Chondrocyte (in vitro differentiated cells): ENCODE measurements around the gene TES. TPM values are rescaled to one million over a fixed set of nuclear protein-coding genes. Genes with fewer than 3 reads are reported as not detected.
A peak's percentile ranks its signal among the peaks of the same experiment; 100 is the strongest.

ENCODE experiments used
- DNase-seq: peaks from one replicate; pipeline ENCODE4 v3.0.0; 2021; ENCODE audit warnings: mixed read lengths, low spot score
- H3K27ac Mint-ChIP-seq: one replicate; pipeline ENCODE4 v1.8.0; 2021; ENCODE audit warnings: mild to moderate bottlenecking, moderate library complexity, mixed read lengths; ENCODE audit not compliant: unreplicated experiment
- H3K27me3 Mint-ChIP-seq: 2 replicates; pipeline ENCODE4 v1.8.0; 2021; ENCODE audit warnings: low read depth, mixed read lengths
- H3K36me3 Mint-ChIP-seq: 2 replicates; pipeline ENCODE4 v1.8.0; 2021; ENCODE audit warnings: low read depth, mixed read lengths
- H3K4me1 Mint-ChIP-seq: 2 replicates; pipeline ENCODE4 v1.8.0; 2021; ENCODE audit warnings: low read depth, mild to moderate bottlenecking, mixed read lengths
- H3K4me3 Mint-ChIP-seq: one replicate; pipeline ENCODE4 v1.8.0; 2021; ENCODE audit warnings: mild to moderate bottlenecking, moderate library complexity, mixed read lengths; ENCODE audit not compliant: unreplicated experiment
- H3K9me3 Mint-ChIP-seq: 2 replicates; pipeline ENCODE4 v1.8.0; 2021; ENCODE audit warnings: low read depth, mixed read lengths
- total RNA-seq: library from RNA; stranded (reverse); gene quantifications from 3 replicates; pipeline ENCODE4 v1.2.1, GENCODE V29; 2021
- TF ChIP-seq, protein P1 (sequence below): fragments of 200-600 bp; sonication (generic); IDR thresholded peaks from 2 replicates; pipeline ENCODE4 v1.5.0; 2021; ENCODE audit warnings: antibody characterized with exemption, mild to moderate bottlenecking, moderate library complexity

Gene TES
- total RNA-seq, 1 donor from 2014 or later: 261 TPM

DNA sequence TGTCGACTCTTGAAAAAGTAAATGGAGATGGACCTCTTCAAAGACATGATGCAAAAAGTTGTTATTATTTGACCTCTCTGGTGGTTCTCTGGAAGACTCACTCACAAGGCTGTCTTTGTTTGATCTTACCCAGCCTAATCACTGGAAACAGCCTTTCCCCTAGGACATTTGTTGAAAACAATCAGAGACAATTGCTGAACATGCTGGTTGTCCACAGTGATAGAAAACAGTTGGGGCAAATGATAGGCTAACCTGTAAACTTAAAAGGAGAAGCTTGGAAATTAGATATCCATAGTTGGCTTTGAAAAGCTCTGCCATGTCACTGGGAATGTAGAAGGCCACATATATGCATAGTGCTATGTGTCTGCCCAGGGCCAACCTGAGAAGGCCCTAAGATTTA is 22.9 kb upstream of the TES start:
- Mint-ChIP-seq H3K4me3 (no peak overlapping the region), H3K9me3 (peaks cover 19% of the 10 kb centered on the region), H3K27ac (no peak overlapping the region), H3K27me3 (no peaks in the 10 kb centered on the region), H3K4me1 (no peaks in the 10 kb centered on the region), H3K36me3 (peaks cover 3% of the 10 kb centered on the region)
- no peak for DNase-seq
- TF ChIP-seq, protein P1, sequence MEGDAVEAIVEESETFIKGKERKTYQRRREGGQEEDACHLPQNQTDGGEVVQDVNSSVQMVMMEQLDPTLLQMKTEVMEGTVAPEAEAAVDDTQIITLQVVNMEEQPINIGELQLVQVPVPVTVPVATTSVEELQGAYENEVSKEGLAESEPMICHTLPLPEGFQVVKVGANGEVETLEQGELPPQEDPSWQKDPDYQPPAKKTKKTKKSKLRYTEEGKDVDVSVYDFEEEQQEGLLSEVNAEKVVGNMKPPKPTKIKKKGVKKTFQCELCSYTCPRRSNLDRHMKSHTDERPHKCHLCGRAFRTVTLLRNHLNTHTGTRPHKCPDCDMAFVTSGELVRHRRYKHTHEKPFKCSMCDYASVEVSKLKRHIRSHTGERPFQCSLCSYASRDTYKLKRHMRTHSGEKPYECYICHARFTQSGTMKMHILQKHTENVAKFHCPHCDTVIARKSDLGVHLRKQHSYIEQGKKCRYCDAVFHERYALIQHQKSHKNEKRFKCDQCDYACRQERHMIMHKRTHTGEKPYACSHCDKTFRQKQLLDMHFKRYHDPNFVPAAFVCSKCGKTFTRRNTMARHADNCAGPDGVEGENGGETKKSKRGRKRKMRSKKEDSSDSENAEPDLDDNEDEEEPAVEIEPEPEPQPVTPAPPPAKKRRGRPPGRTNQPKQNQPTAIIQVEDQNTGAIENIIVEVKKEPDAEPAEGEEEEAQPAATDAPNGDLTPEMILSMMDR: no peak

DNA sequence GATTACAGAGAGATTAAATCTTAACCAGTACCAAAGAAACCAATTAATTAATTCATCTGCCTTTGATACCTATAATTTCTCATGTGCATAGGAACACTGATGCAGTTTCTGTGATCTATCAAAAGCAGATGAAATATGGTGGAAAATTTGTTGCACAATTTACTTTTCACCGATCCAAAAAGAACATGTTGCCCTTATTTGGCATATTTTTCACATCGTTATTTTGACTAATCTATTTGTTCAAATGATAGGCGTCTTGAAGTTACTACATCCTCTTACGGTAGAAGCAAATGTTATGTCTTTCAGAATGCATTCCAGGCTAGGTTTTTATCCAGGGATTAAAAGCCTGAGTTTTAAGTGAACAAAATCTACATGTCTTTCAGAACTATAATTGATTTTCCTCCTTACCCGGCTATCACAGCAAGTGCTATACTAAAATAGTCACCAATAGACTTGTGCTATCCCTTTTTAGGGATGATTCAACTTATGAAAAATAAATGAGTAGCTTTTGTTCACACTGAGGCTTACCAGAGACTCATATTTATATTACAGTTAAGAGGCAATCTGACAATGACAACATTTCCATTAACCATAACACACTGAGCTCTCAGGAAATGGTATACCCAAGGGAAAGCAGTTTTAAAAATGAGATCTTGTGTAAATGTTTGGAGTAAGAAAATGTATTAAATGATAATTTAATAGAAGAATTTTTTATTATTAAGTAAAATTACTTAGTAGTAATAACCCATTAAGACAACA is 16.8 kb upstream of the TES start:
- H3K4me1 Mint-ChIP-seq: peaks cover 47% of the 10 kb centered on the region
- no peaks in the 10 kb centered on the region for H3K27me3 Mint-ChIP-seq
- peak overlapping the region; percentile 10 for H3K4me3 Mint-ChIP-seq
- H3K36me3 Mint-ChIP-seq: no peaks in the 10 kb centered on the region
- peaks cover 2% of the 10 kb centered on the region for H3K9me3 Mint-ChIP-seq
- peak overlapping the region; percentile 91 for H3K27ac Mint-ChIP-seq
- TF ChIP-seq, protein P1: no peak
- DNase-seq: no peak

DNA sequence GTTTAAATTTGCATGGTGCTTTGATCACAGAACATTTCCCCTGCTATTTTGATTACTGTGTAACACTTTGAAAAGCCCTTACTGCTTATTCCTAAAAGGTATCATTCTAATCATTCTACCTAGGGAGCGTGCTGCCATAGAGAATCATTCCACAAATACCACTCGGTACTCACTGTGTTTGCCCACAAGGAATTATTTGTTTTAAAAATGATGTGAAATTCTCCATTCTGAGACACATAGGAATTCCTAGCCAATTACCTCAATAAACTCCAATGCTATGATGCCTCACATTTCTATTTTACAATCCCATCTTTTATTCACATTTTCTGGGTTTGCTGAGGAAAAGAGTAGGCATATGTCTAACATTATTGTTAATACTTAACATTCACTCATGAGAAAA is 16.2 kb upstream of the TES start:
- no peak overlapping the region for H3K4me3 Mint-ChIP-seq
- peak overlapping the region; percentile 91 for H3K27ac Mint-ChIP-seq
- H3K9me3 Mint-ChIP-seq: peaks cover 2% of the 10 kb centered on the region
- no peaks in the 10 kb centered on the region for H3K27me3 Mint-ChIP-seq
- H3K4me1 Mint-ChIP-seq: peaks cover 53% of the 10 kb centered on the region
- DNase-seq: no peak
- no peaks in the 10 kb centered on the region for H3K36me3 Mint-ChIP-seq
- TF ChIP-seq, protein P1: no peak

DNA sequence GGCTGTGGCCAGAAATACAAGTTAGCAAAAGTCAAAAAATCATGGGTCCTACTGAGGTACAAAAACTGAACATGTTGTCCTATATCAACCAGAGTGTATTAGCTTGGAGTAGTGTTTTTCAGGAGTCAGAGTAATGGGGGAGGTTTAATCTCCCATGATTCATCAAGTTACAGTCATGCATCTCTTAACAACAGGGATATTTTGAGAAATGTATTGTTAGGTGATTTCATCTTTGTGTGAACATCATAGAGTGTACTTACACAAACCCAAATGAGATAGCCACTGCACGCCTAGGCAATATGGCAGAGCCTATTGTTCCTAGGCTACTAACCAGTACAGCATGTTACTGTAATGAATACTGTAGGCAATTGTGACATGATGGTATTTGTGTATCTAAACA is 14.9 kb upstream of the TES start:
- Mint-ChIP-seq H3K27ac (peak overlapping the region; percentile 91), H3K4me1 (peaks cover 65% of the 10 kb centered on the region), H3K4me3 (no peak overlapping the region), H3K36me3 (no peaks in the 10 kb centered on the region), H3K27me3 (no peaks in the 10 kb centered on the region), H3K9me3 (no peaks in the 10 kb centered on the region)
- no peak for DNase-seq
- TF ChIP-seq, protein P1: no peak

DNA sequence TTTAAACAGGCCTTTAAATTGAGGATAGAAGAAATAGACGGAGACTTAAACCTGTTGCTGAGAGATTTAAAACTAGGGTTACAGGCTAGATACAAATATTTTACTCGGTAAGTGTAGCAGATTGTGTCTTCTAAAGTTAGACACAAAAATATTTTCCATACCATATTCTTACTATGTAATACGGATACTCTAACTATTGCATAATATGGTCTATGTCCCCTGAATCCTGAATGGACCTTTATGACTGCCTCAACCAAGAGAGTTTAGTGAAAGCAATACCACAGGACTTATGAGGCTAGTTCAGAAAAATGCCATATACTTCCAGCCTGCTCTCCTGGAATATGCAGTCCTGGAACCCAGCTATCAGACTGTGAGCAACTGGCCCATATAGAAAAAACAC is 13.4 kb upstream of the TES start:
- Mint-ChIP-seq H3K4me3 (no peak overlapping the region), H3K4me1 (peaks cover 75% of the 10 kb centered on the region), H3K36me3 (no peaks in the 10 kb centered on the region), H3K27me3 (no peaks in the 10 kb centered on the region), H3K9me3 (no peaks in the 10 kb centered on the region), H3K27ac (no peak overlapping the region)
- TF ChIP-seq, protein P1: no peak
- no peak for DNase-seq
